Calu3 (cell line): ENCODE data around the gene FAM171A2. TPM values are rescaled to one million over a fixed set of nuclear protein-coding genes. Genes with fewer than 3 reads are reported as not detected.

ENCODE experiments used
- BruUV-seq: library from RNA; stranded (reverse); fragments of 400-500 nt; replicated peaks from 2 replicates; lab custom pipeline; 2021; lab: Mats Ljungman, UMichigan
- CTCF ChIA-PET: fragments of 300-600 bp; sonication (Branson Sonifier 250); formaldehyde crosslinking; loops from one replicate; lab custom pipeline; 2022; ENCODE audit warnings: antibody characterized with exemption; lab: Charles Lee
- DNase-seq: peaks from one replicate; pipeline ENCODE4 v3.0.0; 2022
- H3K27ac Mint-ChIP-seq: one replicate; pipeline ENCODE4 v1.8.0; 2022; ENCODE audit warnings: mixed read lengths; ENCODE audit not compliant: unreplicated experiment
- H3K27me3 Mint-ChIP-seq: one replicate; pipeline ENCODE4 v1.8.0; 2022; ENCODE audit warnings: mixed read lengths; ENCODE audit not compliant: unreplicated experiment
- H3K36me3 Mint-ChIP-seq: one replicate; pipeline ENCODE4 v1.8.0; 2022; ENCODE audit warnings: mild to moderate bottlenecking, moderate library complexity, mixed read lengths; ENCODE audit not compliant: insufficient read depth, unreplicated experiment
- H3K4me1 Mint-ChIP-seq: one replicate; pipeline ENCODE4 v1.8.0; 2022; ENCODE audit warnings: mild to moderate bottlenecking, low read depth, mixed read lengths; ENCODE audit not compliant: unreplicated experiment
- H3K4me3 Mint-ChIP-seq: one replicate; pipeline ENCODE4 v1.8.0; 2022; ENCODE audit warnings: mild to moderate bottlenecking, low read depth, moderate library complexity, mixed read lengths; ENCODE audit not compliant: unreplicated experiment
- H3K9me3 Mint-ChIP-seq: one replicate; pipeline ENCODE4 v1.8.0; 2022; ENCODE audit warnings: low read depth, mixed read lengths; ENCODE audit not compliant: unreplicated experiment
- intact Hi-C: fragments of 100-400 bp; cut with micrococcal nuclease; formaldehyde crosslinking; loops from one replicate; pipeline ENCODE4 v1.10.0; 2022; ENCODE audit not compliant: unreplicated experiment
- total RNA-seq: library from RNA; stranded (reverse); gene quantifications from 2 replicates; pipeline ENCODE4 v1.2.3, GENCODE V29; 2022
- TF ChIP-seq, protein P1 (sequence below): fragments of 200-600 bp; IDR thresholded peaks from one replicate; pipeline ENCODE4 v1.8.0; 2022; ENCODE audit warnings: antibody characterized with exemption; ENCODE audit not compliant: unreplicated experiment

Gene FAM171A2
- total RNA-seq, 1 experiment from 2014 or later = 2.0 TPM

DNA sequence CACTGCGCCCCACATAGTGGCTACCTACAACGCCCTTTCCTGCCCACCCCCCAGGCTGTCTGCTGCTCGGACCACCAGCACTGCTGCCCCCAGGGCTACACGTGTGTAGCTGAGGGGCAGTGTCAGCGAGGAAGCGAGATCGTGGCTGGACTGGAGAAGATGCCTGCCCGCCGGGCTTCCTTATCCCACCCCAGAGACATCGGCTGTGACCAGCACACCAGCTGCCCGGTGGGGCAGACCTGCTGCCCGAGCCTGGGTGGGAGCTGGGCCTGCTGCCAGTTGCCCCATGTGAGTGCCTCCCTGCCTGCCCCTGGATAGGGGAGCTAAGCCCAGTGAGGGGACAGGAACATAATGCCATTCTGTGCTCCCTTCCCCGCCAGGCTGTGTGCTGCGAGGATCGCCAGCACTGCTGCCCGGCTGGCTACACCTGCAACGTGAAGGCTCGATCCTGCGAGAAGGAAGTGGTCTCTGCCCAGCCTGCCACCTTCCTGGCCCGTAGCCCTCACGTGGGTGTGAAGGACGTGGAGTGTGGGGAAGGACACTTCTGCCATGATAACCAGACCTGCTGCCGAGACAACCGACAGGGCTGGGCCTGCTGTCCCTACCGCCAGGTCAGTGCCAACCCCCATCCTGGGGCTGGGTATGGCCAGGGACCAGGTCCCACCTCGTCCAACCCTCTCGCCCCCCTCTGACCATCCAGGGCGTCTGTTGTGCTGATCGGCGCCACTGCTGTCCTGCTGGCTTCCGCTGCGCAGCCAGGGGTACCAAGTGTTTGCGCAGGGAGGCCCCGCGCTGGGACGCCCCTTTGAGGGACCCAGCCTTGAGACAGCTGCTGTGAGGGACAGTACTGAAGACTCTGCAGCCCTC is 11.5 kb downstream of the FAM171A2 start:
- Mint-ChIP-seq H3K27ac (no peak overlapping the region), H3K27me3 (peaks cover 21% of the 10 kb centered on the region), H3K9me3 (no peaks in the 10 kb centered on the region), H3K4me3 (no peak overlapping the region), H3K36me3 (peaks cover 14% of the 10 kb centered on the region), H3K4me1 (no peaks in the 10 kb centered on the region)
- TF ChIP-seq, protein P1, sequence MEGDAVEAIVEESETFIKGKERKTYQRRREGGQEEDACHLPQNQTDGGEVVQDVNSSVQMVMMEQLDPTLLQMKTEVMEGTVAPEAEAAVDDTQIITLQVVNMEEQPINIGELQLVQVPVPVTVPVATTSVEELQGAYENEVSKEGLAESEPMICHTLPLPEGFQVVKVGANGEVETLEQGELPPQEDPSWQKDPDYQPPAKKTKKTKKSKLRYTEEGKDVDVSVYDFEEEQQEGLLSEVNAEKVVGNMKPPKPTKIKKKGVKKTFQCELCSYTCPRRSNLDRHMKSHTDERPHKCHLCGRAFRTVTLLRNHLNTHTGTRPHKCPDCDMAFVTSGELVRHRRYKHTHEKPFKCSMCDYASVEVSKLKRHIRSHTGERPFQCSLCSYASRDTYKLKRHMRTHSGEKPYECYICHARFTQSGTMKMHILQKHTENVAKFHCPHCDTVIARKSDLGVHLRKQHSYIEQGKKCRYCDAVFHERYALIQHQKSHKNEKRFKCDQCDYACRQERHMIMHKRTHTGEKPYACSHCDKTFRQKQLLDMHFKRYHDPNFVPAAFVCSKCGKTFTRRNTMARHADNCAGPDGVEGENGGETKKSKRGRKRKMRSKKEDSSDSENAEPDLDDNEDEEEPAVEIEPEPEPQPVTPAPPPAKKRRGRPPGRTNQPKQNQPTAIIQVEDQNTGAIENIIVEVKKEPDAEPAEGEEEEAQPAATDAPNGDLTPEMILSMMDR = no peak
- BruUV-seq = TSS peak; percentile 81
- intact Hi-C loops = no loop called here
- CTCF ChIA-PET = interaction anchor here (2.2 kb wide), 1 partner anchor 11 kb away, joined by 4 read pairs; no protein-coding TSS in a partner anchor
- no peak for DNase-seq

DNA sequence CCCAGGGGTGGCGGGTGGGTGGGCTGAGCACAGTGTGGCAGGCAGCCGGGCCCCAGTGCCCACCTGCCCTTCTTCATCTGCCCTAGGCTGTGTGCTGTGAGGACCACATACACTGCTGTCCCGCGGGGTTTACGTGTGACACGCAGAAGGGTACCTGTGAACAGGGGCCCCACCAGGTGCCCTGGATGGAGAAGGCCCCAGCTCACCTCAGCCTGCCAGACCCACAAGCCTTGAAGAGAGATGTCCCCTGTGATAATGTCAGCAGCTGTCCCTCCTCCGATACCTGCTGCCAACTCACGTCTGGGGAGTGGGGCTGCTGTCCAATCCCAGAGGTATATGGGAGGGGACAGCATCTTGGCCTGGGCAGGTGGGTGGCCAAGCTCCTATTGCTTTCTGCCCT is 12.2 kb downstream of the FAM171A2 start:
- H3K9me3 Mint-ChIP-seq = no peaks in the 10 kb centered on the region
- TF ChIP-seq, protein P1 = no peak
- no peak overlapping the region for H3K27ac Mint-ChIP-seq
- intact Hi-C loops = no loop called here
- peaks cover 16% of the 10 kb centered on the region for H3K27me3 Mint-ChIP-seq
- CTCF ChIA-PET = interaction anchor here (0.6 to 2.2 kb wide), 4 partner anchors 8 to 130 kb away, joined by 3 to 4 read pairs (median 3); partner anchors contain the start of gene SLC25A39
- peaks cover under 1% of the 10 kb centered on the region for H3K4me1 Mint-ChIP-seq
- H3K36me3 Mint-ChIP-seq = peaks cover 14% of the 10 kb centered on the region
- no TSS peak for BruUV-seq
- no peak overlapping the region for H3K4me3 Mint-ChIP-seq
- DNase-seq = no peak

DNA sequence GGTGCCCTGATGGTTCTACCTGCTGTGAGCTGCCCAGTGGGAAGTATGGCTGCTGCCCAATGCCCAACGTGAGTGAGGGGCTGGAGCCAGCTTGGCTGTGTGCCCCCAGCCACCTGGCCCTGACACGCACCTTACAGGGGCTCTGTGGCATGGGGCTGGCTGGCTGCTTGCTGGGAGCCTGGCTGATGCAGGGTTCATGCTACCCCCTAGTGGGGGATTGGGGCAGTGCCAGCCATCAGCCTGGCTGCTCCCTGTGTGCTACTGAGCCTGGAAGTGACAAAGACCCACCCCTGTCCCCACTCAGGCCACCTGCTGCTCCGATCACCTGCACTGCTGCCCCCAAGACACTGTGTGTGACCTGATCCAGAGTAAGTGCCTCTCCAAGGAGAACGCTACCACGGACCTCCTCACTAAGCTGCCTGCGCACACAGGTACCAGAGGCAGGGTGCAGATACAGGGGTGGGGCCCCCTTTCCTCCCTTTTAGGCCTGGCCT is 12.9 kb downstream of the FAM171A2 start:
- TF ChIP-seq, protein P1 = peak; percentile 97
- CTCF ChIA-PET = interaction anchor here (0.6 to 2.2 kb wide), 4 partner anchors 10 to 129 kb away, joined by 3 to 5 read pairs (median 4); partner anchors contain the start of gene SLC25A39
- intact Hi-C loops = no loop called here
- Mint-ChIP-seq H3K36me3 (peaks cover 18% of the 10 kb centered on the region), H3K27ac (no peak overlapping the region), H3K9me3 (no peaks in the 10 kb centered on the region), H3K27me3 (peaks cover 9% of the 10 kb centered on the region), H3K4me3 (no peak overlapping the region), H3K4me1 (peaks cover 8% of the 10 kb centered on the region)
- peak; percentile 90 for DNase-seq
- BruUV-seq = no TSS peak

DNA sequence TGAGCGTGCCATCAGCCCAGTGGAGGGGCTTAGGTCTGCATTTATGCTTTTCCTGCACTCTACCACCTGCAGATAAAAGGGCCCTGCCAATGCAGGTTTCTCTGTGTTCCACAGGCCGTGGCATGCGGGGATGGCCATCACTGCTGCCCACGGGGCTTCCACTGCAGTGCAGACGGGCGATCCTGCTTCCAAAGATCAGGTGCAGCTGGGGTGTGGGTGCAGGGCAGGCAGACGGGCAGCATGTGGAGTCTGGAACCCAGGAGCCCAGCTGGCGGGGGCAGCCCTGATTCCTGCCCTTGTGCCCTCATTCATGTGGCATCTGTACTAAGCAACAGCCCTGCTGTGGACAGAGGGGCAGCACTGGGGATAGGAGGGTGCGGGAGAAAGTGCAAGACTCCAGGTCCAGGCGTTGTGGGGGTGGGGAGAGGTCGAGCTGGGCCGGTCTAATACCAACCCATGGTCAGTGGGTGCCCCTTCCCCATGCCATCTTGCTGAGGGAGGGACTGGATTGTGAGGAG is 14.0 kb downstream of the FAM171A2 start:
- TF ChIP-seq, protein P1 = no peak
- no peaks in the 10 kb centered on the region for H3K9me3 Mint-ChIP-seq
- H3K4me3 Mint-ChIP-seq = no peak overlapping the region
- intact Hi-C loops = loop anchor here (5.0 kb wide), 2 partner anchors 127 to 147 kb away; no protein-coding TSS in a partner anchor
- peaks cover 30% of the 10 kb centered on the region for H3K36me3 Mint-ChIP-seq
- no peaks in the 10 kb centered on the region for H3K27me3 Mint-ChIP-seq
- no peak overlapping the region for H3K27ac Mint-ChIP-seq
- CTCF ChIA-PET = interaction anchor here (0.6 to 1.8 kb wide), 2 partner anchors 18 to 478 kb away, joined by 3 to 5 read pairs; no protein-coding TSS in a partner anchor
- H3K4me1 Mint-ChIP-seq = peaks cover 11% of the 10 kb centered on the region
- DNase-seq = no peak
- no TSS peak for BruUV-seq
